G401.6 (cell line): ENCODE data around the gene FGFR4.
"Not testable (repeated sequence)": the region's sequence is repeated elsewhere in the genome, so short reads cannot be mapped to it uniquely, and the experiment has no call there.

Source experiments
- FAIRE-seq: peaks from 2 replicates; lab custom pipeline; 2012; peaks lifted over from hg19 to GRCh38; lab: Jason Lieb, UNC

The FGFR4 gene

DNA sequence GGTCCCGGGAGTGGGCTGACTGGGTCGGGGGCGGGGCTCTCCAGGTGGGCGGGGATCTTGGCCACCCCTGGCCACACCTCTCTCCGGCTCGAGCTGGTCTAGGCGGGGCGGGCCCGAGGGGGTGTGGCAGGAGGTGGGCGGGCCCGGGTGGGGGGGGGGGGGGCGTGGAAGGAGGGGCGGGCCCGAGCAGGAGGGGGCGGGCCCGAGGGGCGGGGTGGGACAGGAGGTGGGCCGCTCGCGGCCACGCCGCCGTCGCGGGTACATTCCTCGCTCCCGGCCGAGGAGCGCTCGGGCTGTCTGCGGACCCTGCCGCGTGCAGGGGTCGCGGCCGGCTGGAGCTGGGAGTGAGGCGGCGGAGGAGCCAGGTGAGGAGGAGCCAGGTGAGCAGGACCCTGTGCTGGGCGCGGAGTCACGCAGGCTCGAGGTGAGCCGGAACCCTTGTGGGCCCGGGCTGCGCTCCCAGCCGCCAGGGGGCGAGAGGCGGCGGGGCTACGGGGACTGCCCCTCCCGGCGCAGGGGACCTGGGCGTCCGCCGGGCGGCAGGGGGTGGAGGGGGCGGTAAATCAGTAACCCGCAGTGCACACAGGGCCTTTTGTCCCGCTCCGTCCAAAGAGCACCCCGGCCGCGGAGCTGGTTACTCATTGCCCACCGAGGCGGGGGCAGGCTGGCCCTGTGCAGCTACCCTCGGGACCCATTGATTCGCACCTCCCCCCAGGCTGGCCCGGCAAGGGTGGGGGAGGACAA is at the start of gene FGFR4:
FGFR4 (plus strand) TSS at position 262 of the 744 bp plus-strand sequence. CDS start 2,688 bp downstream, outside the sequence.
- FAIRE-seq: no peak

DNA sequence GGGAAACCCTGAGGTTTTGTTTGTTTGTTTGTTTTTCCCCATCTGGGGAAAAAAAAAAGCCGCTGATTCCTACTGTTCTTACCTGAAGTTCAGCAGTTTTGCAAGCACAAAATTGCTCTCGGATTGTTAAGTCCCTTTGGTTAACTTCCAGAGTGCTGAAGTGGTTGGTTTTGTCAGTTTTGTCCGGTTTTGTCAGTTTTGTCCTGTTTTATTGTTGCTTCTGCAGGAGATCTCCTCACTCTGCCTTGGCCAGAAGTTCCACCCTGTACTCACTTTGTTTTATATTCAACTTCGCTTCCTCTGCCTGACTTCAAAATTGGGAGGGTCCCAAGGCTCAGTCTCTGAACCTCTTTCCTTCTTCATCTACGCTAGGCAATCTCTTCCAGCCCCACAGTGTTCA is 49.8 kb upstream of the FGFR4 start:
- FAIRE-seq: no peak

DNA sequence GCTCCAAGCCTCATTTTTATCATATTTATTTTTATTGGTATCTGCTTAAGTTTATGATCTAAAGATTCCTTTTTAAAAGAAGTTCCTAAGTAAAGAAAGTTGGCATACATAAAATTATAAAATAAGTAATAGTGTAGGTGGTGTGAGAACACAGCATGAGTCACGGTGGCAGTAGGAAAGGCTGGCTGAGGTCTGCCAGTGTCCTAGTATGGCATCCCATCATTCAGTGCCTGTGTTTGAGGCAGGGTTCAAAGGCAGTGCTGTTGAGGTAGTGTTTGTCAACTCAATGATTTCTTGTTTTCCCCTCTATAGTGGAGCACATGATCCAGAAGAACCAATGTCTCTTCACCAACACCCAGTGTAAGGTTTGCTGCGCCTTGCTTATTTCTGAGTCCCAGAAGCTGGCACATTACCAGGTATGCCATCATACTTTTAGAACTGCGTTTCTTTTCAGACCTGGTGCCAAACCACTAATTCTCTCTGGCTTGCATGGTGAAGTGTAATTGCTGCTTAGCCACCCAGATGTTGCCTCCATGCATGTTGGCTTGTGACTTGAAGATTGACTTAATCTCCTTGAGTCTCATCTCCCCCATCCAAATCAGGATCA is 45.8 kb upstream of the FGFR4 start:
- no peak for FAIRE-seq

GRCh38 chr5:177041936-177042335 is 44.8 kb upstream of the FGFR4 start:
- no peak for FAIRE-seq

- no peak for FAIRE-seq
Observed at GRCh38 chr5:177043114-177043513, 43.6 kb upstream of the FGFR4 start.

DNA sequence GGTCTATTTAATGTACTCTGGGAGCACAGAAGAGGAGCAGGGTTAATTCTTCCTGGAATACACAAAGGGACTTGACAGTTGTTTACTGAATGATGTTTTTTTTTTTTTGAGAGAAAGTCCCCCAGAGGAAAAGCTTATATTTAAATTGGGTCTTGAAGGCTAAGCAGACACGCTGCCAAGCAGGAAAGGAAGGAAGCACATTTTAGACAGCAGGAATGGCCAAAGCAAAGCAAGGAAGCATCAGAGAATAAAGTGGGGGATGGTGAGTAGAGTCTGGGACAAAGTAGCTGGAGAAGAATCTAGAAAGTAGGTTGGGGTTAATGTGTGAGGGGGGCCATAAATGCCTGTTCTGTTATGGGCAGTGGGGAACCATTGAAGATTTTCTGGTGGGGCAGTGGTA is 42.8 kb upstream of the FGFR4 start:
- no peak for FAIRE-seq

- no peak for FAIRE-seq
Observed at GRCh38 chr5:177044641-177045040, 42.1 kb upstream of the FGFR4 start.

GRCh38 chr5:177045631-177046030 is 41.1 kb upstream of the FGFR4 start:
- no peak for FAIRE-seq

GRCh38 chr5:177048531-177048930 is 38.2 kb upstream of the FGFR4 start:
- FAIRE-seq: not testable (repeated sequence)

DNA sequence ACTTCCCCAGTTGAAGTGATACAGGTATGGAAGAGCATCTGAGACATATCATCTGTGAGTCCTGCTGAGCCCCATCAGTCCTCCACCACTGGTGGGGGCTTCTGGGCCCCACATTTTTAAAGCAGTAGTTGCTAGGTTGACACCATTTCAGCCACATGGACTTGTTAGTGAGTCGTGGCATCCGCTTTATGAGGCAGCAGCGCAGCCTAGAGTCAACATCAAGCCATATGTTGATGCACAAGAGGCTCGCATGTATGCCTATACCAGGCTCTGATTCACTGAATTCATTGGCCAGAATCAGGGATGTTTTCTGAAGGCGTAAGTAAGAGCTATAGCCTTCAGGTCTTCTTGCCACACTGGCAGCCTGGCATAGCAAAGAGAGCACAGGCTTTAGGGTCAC is 37.4 kb upstream of the FGFR4 start:
- FAIRE-seq: no peak

GRCh38 chr5:177064500-177065277 is 22.0 kb upstream of the FGFR4 start:
- no peak for FAIRE-seq

- FAIRE-seq: no peak
Observed at GRCh38 chr5:177065491-177065890, 21.2 kb upstream of the FGFR4 start.

DNA sequence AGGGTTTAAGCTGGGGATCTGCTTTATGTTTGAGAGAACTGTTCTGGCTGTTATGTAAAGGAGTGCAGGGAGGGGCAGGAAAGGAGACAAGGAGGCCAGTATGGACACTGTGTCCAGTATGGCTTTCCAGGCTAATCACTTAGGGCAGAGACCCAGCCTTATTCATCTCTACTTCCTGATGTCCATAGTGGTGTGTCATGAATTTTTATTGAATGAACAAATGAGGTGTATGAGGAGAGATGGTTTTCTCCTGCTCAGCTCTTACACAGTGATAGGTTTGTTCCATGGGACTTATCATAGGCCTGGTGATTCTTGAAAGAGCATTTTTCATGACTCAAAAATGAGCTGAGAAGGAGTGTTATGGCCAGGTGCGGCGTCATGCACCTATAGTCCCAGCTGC is 20.5 kb upstream of the FGFR4 start:
- FAIRE-seq: no peak

DNA sequence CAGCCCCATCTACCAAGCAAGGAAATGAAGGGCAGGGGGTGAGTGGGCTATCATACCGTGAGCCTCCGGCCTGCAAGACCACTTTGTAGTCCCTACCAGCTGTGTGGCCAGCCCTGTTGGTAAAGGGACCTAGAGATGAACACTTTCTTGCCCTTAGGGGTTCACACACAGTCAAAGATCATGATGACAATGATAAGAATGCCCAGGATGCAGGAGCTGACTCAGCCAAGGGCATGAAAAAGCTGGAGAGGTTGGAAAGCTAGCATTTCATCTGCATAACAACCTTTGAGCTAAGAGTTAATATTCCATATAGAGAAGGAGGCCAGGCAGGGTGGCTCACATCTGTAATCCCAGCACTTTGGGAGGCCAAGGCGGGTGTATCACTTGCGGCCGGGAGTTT is 19.2 kb upstream of the FGFR4 start:
- FAIRE-seq: no peak

DNA sequence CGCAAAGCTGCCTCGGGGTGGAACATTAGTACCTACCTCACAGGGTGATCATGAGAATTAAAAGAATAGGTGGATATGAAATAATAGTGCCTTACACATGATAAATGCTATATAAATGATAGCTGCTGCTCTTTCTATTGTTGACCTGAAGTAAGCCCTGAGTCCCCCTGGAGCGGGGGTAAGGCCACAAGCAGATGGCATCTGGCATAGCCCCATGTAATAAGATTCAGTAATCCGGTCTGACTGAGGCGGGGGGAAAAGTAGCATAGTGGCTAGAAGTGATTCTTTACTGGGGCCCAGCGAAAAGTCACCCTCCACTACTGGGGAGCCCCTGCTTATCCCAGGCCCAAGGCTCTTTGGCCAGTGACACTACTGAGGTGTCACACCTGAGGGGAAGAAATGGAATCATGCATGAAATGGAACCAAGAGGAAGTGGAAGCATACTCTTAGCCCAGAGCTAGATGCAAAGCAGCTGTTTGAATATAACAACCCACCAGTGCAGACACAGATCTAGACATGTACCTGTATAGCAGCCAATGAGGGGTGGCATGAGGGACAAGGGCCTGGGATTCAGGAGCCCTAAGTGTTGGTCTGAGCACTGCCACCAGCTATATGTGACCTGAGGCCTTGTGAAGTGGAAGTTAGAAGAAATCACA is 16.1 kb upstream of the FGFR4 start:
- no peak for FAIRE-seq

GRCh38 chr5:177071666-177072385 is 14.9 kb upstream of the FGFR4 start:
- FAIRE-seq: peak; percentile 94

DNA sequence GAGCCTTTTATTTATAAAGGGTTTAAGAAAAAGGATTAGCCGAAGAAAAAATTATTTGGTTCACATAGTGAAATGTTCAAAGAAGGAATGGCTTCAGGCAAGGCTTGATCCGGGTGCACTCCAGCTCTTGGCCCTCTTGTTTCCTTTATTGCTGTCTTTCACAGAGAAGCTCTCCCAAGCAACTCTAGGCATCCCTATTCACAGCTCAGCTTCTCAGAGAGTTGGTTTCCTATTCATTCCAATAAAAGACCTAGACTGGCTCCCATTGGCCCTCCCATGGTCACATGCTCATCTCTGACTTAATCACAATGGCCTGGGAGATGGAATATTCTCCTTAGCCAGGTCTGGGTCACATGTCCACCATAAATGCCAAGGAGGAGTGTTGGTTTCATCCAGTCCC is 9.4 kb upstream of the FGFR4 start:
- FAIRE-seq: no peak

GRCh38 chr5:177079606-177080005 is 7.1 kb upstream of the FGFR4 start:
- no peak for FAIRE-seq

DNA sequence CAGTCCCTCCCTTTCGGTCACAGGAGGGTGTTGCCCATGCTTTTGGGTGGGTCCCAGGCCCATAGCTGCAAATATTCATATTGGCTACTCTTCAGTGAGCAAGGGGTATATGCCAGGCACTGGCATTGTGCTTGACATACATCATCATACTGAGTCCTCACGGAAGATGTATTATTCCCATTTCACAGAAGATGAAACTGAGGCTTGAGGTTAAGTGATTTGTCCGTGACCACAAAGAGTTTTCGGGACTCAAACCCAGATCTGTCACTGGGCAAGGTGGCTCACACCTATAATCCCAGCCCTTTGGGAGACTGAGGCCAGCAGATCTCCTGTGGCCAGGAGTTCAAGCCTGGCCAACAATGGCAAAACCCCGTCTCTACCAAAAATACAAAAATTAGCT is 6.5 kb upstream of the FGFR4 start:
- no peak for FAIRE-seq

GRCh38 chr5:177081859-177082258 is 4.9 kb upstream of the FGFR4 start:
- no peak for FAIRE-seq

- no peak for FAIRE-seq
Observed at GRCh38 chr5:177083357-177083756, 3.4 kb upstream of the FGFR4 start.

DNA sequence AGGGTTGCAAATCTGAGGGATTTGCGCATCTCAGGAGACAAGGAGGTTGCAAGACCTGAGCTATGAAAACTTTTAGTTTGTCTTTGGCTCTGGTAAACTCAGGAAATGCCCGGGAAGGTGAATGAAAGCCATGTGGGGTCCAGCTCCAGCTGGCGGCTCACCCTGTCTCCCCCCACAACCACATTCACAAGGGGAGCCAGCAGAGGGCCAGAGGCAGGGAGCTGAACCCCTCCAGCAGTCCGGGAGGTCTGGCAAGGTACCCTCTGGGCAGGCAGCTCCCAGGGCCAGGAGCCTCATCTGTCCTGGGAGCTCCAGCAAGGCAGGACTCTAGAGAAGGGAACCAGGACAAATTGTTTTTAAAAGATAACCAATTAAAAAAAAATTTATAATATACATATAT is 2.5 kb upstream of the FGFR4 start:
- FAIRE-seq: no peak
